ENCODE results near the gene TLL2. TPM values are rescaled to one million over a fixed set of nuclear protein-coding genes. Genes with fewer than 3 reads are reported as not detected.
A peak's percentile ranks its signal among the peaks of the same experiment; 100 is the strongest.

The TLL2 gene
- total and polyA plus RNA-seq, 4 experiments from 2014 or later = 0.03 to 0.17 TPM; not detected in 2

GRCh38 chr10:96389785-96390184 is 123.9 kb downstream of the TLL2 start:
- DNase-seq = no peak
- Mint-ChIP-seq H3K4me1 (no peaks in the 10 kb centered on the region), H3K4me3 (no peak overlapping the region), H3K27me3 (peaks cover 6 to 13% of the 10 kb centered on the region in 2 donors), H3K9me3 (peaks cover 0 to 2% (median 0%) of the 10 kb centered on the region in 8 donors), H3K27ac (no peak overlapping the region), H3K36me3 (no peaks in the 10 kb centered on the region)
- Histone ChIP-seq H3K9me3 (ENCODE audit: control insufficient read depth in 1 of 2, low read length in 2 of 2) (no peaks in the 10 kb centered on the region), H3K27me3 (ENCODE audit: insufficient read depth, low read length) (no peaks in the 10 kb centered on the region), H3K36me3 (ENCODE audit: insufficient read depth, low read length) (no peaks in the 10 kb centered on the region), H3K4me3 (ENCODE audit: low read length in 2 of 2) (no peak overlapping the region), H3K27ac (ENCODE audit: low read depth, low read length) (no peak overlapping the region), H3K4me1 (ENCODE audit: insufficient read depth, low read length) (no peaks in the 10 kb centered on the region)
- POLR2A ChIA-PET (ENCODE audit: partially characterized antibody) = no interaction called here
- CTCF ChIA-PET (ENCODE audit: partially characterized antibody) = interaction anchor here (0.9 kb wide), 1 partner anchor 15 kb away, joined by 3 read pairs; no protein-coding TSS in a partner anchor
- intact Hi-C loops (cut with micrococcal nuclease) = loop anchor here (10.0 kb wide), 1 partner anchor 255 kb away; no protein-coding TSS in a partner anchor

DNA sequence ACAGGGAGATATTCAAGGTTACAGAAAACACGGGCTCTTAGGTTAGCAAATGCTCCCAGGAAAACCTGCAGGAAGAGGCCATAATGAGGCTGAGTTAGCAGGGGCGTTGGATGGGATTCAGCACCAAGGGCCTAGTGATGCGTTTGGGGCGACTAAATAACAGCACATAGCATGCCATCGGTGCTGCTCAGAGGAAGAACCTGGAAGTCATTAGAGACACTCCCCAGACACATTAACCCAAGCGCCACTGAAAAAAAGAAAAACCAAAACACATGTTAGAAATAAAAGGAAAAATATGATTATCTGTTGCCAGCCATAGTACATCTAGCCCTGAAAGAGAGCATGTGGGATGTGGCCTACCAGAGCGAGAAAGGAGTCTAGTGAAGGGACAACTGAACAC is 126.1 kb downstream of the TLL2 start:
- H3K4me1 ChIP-seq (ENCODE audit: insufficient read depth, low read length) = no peaks in the 10 kb centered on the region
- no peaks in the 10 kb centered on the region for H3K27me3 ChIP-seq (ENCODE audit: insufficient read depth, low read length)
- no peaks in the 10 kb centered on the region for H3K36me3 ChIP-seq (ENCODE audit: insufficient read depth, low read length)
- intact Hi-C loops (cut with micrococcal nuclease) = no loop called here
- POLR2A ChIA-PET (ENCODE audit: partially characterized antibody) = no interaction called here
- Mint-ChIP-seq H3K9me3 (peaks cover 0 to 2% (median 0%) of the 10 kb centered on the region in 8 donors), H3K4me1 (no peaks in the 10 kb centered on the region), H3K4me3 (no peak overlapping the region), H3K36me3 (no peaks in the 10 kb centered on the region), H3K27ac (no peak overlapping the region), H3K27me3 (peaks cover 7 to 11% of the 10 kb centered on the region in 2 donors)
- CTCF ChIA-PET (ENCODE audit: partially characterized antibody) = no interaction called here
- no peaks in the 10 kb centered on the region for H3K9me3 ChIP-seq (ENCODE audit: control insufficient read depth in 1 of 2, low read length in 2 of 2)
- H3K4me3 ChIP-seq (ENCODE audit: low read length in 2 of 2) = no peak overlapping the region
- no peak overlapping the region for H3K27ac ChIP-seq (ENCODE audit: low read depth, low read length)
- DNase-seq = no peak

DNA sequence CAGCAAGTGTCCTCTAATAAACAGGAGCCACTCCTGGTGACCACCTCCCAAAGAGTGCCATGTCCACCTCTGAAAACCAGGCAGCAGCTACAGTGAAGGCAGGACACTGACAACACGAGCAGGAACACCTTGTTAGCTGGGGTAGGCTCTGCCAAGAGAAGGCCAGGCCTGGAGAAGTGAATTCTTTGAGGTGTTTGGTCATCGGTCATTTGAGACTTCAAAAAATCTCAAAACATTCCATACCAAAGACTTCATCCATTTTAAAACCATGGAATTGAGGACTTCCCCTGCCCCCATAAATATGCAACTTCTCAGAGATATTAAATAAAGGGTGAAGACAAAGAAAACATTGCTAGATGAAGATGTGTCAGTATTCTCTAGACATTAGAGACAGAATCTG is 126.6 kb downstream of the TLL2 start:
- H3K4me3 ChIP-seq (ENCODE audit: low read length in 2 of 2) = no peak overlapping the region
- Mint-ChIP-seq H3K27ac (no peak overlapping the region), H3K9me3 (peaks cover 0 to 2% (median 0%) of the 10 kb centered on the region in 8 donors), H3K36me3 (no peaks in the 10 kb centered on the region), H3K27me3 (peaks cover 7 to 13% of the 10 kb centered on the region in 2 donors), H3K4me3 (no peak overlapping the region), H3K4me1 (no peaks in the 10 kb centered on the region)
- intact Hi-C loops (cut with micrococcal nuclease) = no loop called here
- ChIA-PET POLR2A (ENCODE audit: partially characterized antibody) (no interaction called here), CTCF (ENCODE audit: partially characterized antibody) (no interaction called here)
- no peaks in the 10 kb centered on the region for H3K36me3 ChIP-seq (ENCODE audit: insufficient read depth, low read length)
- no peaks in the 10 kb centered on the region for H3K9me3 ChIP-seq (ENCODE audit: control insufficient read depth in 1 of 2, low read length in 2 of 2)
- H3K4me1 ChIP-seq (ENCODE audit: insufficient read depth, low read length) = no peaks in the 10 kb centered on the region
- no peak for DNase-seq
- no peaks in the 10 kb centered on the region for H3K27me3 ChIP-seq (ENCODE audit: insufficient read depth, low read length)
- no peak overlapping the region for H3K27ac ChIP-seq (ENCODE audit: low read depth, low read length)

DNA sequence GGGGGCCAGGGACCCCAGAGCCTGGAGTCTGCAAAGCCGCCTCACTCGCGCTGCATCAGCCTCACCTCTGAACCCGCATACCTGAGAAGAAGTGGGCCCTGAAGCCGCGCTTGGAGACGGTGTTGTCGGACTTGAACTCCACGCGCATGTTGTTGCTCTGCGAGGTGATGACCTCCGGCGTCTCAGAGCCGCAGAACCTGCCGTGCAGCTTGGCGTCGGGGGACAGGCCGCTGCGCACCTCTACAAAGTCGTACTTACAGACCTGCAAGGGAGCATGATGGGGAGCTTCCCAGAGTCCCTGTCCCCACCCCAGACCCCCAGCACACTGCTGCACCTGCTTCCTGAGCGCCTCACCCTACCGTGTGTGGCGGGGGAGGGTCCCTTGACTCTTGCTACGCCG is 129.2 kb downstream of the TLL2 start:
- Mint-ChIP-seq H3K4me1 (no peaks in the 10 kb centered on the region), H3K9me3 (no peaks in the 10 kb centered on the region), H3K36me3 (no peaks in the 10 kb centered on the region), H3K27me3 (peaks cover 9 to 21% of the 10 kb centered on the region in 2 donors), H3K4me3 (no peak overlapping the region), H3K27ac (peak overlapping the region in 1 of 7 donors; percentile 43)
- DNase-seq = no peak
- H3K27me3 ChIP-seq (ENCODE audit: insufficient read depth, low read length) = no peaks in the 10 kb centered on the region
- intact Hi-C loops (cut with micrococcal nuclease) = no loop called here
- H3K27ac ChIP-seq (ENCODE audit: low read depth, low read length) = no peak overlapping the region
- CTCF ChIA-PET (ENCODE audit: partially characterized antibody) = interaction anchor here (1.8 kb wide), 1 partner anchor 11 kb away, joined by 8 read pairs; no protein-coding TSS in a partner anchor
- H3K9me3 ChIP-seq (ENCODE audit: control insufficient read depth in 1 of 2, low read length in 2 of 2) = no peaks in the 10 kb centered on the region
- no peaks in the 10 kb centered on the region for H3K4me1 ChIP-seq (ENCODE audit: insufficient read depth, low read length)
- H3K4me3 ChIP-seq (ENCODE audit: low read length in 2 of 2) = no peak overlapping the region
- POLR2A ChIA-PET (ENCODE audit: partially characterized antibody) = no interaction called here
- no peaks in the 10 kb centered on the region for H3K36me3 ChIP-seq (ENCODE audit: insufficient read depth, low read length)

GRCh38 chr10:96380821-96381220 is 132.9 kb downstream of the TLL2 start:
- Histone ChIP-seq H3K4me1 (ENCODE audit: insufficient read depth, low read length) (no peaks in the 10 kb centered on the region), H3K4me3 (ENCODE audit: low read length in 2 of 2) (no peak overlapping the region), H3K9me3 (ENCODE audit: control insufficient read depth in 1 of 2, low read length in 2 of 2) (no peaks in the 10 kb centered on the region), H3K27me3 (ENCODE audit: insufficient read depth, low read length) (no peaks in the 10 kb centered on the region), H3K36me3 (ENCODE audit: insufficient read depth, low read length) (no peaks in the 10 kb centered on the region), H3K27ac (ENCODE audit: low read depth, low read length) (no peak overlapping the region)
- DNase-seq = no peak
- ChIA-PET POLR2A (ENCODE audit: partially characterized antibody) (no interaction called here), CTCF (ENCODE audit: partially characterized antibody) (interaction anchor here (1.1 to 2.7 kb wide), 2 partner anchors 10 kb away, joined by 5 to 11 read pairs; no protein-coding TSS in a partner anchor)
- Mint-ChIP-seq H3K27me3 (peaks cover 6 to 19% of the 10 kb centered on the region in 2 donors), H3K4me1 (peaks cover 0 to under 1% (median 0%) of the 10 kb centered on the region in 4 donors), H3K27ac (no peak overlapping the region), H3K9me3 (no peaks in the 10 kb centered on the region), H3K4me3 (no peak overlapping the region), H3K36me3 (no peaks in the 10 kb centered on the region)
- intact Hi-C loops (cut with micrococcal nuclease) = no loop called here

GRCh38 chr10:96379758-96380157 is 134.0 kb downstream of the TLL2 start:
- CTCF ChIA-PET (ENCODE audit: partially characterized antibody) = interaction anchor here (1.0 to 2.7 kb wide), 3 partner anchors 9 to 363 kb away, joined by 3 to 11 read pairs (median 4); no protein-coding TSS in a partner anchor
- H3K4me3 Mint-ChIP-seq = no peak overlapping the region
- Histone ChIP-seq H3K27ac (ENCODE audit: low read depth, low read length) (no peak overlapping the region), H3K4me3 (ENCODE audit: low read length in 2 of 2) (no peak overlapping the region), H3K9me3 (ENCODE audit: control insufficient read depth in 1 of 2, low read length in 2 of 2) (no peaks in the 10 kb centered on the region), H3K27me3 (ENCODE audit: insufficient read depth, low read length) (no peaks in the 10 kb centered on the region), H3K4me1 (ENCODE audit: insufficient read depth, low read length) (peaks cover 5% of the 10 kb centered on the region), H3K36me3 (ENCODE audit: insufficient read depth, low read length) (no peaks in the 10 kb centered on the region)
- H3K27me3 Mint-ChIP-seq = peaks cover 3 to 17% of the 10 kb centered on the region in 2 donors
- no peak for DNase-seq
- POLR2A ChIA-PET (ENCODE audit: partially characterized antibody) = no interaction called here
- H3K36me3 Mint-ChIP-seq = no peaks in the 10 kb centered on the region
- intact Hi-C loops (cut with micrococcal nuclease) = loop anchor here (5.0 kb wide), 1 partner anchor 133 kb away; the partner anchor contains the start of gene TLL2
- peaks cover 4 to 8% (median 5%) of the 10 kb centered on the region in 4 donors for H3K4me1 Mint-ChIP-seq
- H3K27ac Mint-ChIP-seq = peak overlapping the region in 1 of 7 donors; percentile 29
- no peaks in the 10 kb centered on the region for H3K9me3 Mint-ChIP-seq

DNA sequence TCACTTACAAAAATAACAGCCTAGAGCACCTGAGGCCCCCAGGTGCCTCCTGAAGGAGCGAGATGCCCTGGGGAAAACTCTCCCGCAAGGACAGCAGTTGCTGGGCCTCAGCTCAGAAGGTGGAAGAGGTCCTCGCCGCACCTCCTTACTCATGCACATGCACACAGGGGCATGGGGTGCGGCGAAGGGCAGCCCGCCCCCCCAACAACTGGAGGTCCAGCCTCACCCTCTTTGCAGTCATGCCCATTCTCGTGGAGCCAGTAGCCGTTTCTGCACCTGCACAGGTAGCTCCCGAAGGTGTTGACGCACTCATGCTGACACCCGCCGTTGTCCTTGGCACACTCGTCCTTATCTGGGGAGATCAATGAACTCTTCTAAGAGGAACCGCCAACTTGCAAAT is 135.0 kb downstream of the TLL2 start:
- POLR2A ChIA-PET (ENCODE audit: partially characterized antibody) = no interaction called here
- CTCF ChIA-PET (ENCODE audit: partially characterized antibody) = interaction anchor here (0.6 to 2.7 kb wide), 4 partner anchors 8 to 894 kb away, joined by 3 to 11 read pairs (median 4); no protein-coding TSS in a partner anchor

More for the DNA sequence above, 135.0 kb downstream of the TLL2 start:
- H3K36me3 ChIP-seq (ENCODE audit: insufficient read depth, low read length) = no peaks in the 10 kb centered on the region
- H3K4me3 Mint-ChIP-seq = no peak overlapping the region
- peaks cover 7% of the 10 kb centered on the region for H3K4me1 ChIP-seq (ENCODE audit: insufficient read depth, low read length)
- DNase-seq = no peak
- no peaks in the 10 kb centered on the region for H3K36me3 Mint-ChIP-seq
- H3K9me3 Mint-ChIP-seq = no peaks in the 10 kb centered on the region
- H3K4me3 ChIP-seq (ENCODE audit: low read length in 2 of 2) = no peak overlapping the region
- no peaks in the 10 kb centered on the region for H3K9me3 ChIP-seq (ENCODE audit: control insufficient read depth in 1 of 2, low read length in 2 of 2)
- intact Hi-C loops (cut with micrococcal nuclease) = loop anchor here (5.0 kb wide), 1 partner anchor 134 kb away; the partner anchor contains the start of gene TLL2
- no peak overlapping the region for H3K27ac Mint-ChIP-seq
- H3K27me3 Mint-ChIP-seq = peaks cover 3 to 18% of the 10 kb centered on the region in 2 donors
- no peak overlapping the region for H3K27ac ChIP-seq (ENCODE audit: low read depth, low read length)
- no peaks in the 10 kb centered on the region for H3K27me3 ChIP-seq (ENCODE audit: insufficient read depth, low read length)
- H3K4me1 Mint-ChIP-seq = peaks cover 5 to 16% (median 9%) of the 10 kb centered on the region in 4 donors
